ENCODE measurements around the gene FBXL7. TPM values are rescaled to one million over a fixed set of nuclear protein-coding genes. Genes with fewer than 3 reads are reported as not detected.

The FBXL7 gene
- total RNA-seq, 4 donors from 2014 or later, result 6.5 to 37.0 (median 19.7) TPM

DNA sequence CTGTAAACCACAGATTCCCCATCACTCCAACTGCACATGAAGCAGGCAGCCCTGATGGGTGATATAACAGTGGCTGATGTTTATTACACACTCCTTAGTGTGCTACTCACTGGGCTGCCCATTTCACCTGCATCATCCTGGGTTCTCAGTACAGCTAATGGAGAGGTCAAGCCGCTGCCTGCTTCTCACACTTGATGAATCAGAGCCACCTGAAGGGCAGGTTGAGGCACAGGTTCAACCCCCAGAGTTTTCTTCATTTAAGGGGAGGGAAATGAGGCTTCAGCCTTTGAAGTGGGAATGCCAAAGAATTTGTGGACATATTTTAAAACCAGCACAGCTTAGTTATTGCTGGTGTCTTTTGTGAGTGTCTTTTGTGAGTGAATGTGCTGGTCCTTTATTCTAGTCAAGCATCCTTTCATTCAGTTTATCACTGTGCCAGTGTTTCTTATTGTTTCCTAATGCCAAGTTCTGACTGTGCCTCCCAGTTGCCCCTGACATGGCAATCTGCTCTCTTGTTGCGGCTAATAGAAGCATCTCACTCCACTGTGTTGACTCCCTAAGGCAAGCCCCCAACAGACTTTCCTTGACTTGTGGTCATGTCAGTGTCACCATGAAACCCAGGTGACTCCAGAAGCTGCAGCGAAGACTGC lies 109.2 kb downstream of the FBXL7 start:
- no peaks in the 10 kb centered on the region for H3K4me1 ChIP-seq
- TF ChIP-seq, protein P1, sequence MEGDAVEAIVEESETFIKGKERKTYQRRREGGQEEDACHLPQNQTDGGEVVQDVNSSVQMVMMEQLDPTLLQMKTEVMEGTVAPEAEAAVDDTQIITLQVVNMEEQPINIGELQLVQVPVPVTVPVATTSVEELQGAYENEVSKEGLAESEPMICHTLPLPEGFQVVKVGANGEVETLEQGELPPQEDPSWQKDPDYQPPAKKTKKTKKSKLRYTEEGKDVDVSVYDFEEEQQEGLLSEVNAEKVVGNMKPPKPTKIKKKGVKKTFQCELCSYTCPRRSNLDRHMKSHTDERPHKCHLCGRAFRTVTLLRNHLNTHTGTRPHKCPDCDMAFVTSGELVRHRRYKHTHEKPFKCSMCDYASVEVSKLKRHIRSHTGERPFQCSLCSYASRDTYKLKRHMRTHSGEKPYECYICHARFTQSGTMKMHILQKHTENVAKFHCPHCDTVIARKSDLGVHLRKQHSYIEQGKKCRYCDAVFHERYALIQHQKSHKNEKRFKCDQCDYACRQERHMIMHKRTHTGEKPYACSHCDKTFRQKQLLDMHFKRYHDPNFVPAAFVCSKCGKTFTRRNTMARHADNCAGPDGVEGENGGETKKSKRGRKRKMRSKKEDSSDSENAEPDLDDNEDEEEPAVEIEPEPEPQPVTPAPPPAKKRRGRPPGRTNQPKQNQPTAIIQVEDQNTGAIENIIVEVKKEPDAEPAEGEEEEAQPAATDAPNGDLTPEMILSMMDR (IDR thresholded peaks at IDR 0.05), result no peak
- no peak for TF ChIP-seq POLR2A (IDR thresholded peaks at IDR 0.05)
- H3K9me3 ChIP-seq, result no peaks in the 10 kb centered on the region
- H3K36me3 ChIP-seq, result no peaks in the 10 kb centered on the region
- intact Hi-C loops (cut with DNase I; ENCODE audit: low total_unique reads), result no loop called here
- H3K27me3 ChIP-seq, result no peaks in the 10 kb centered on the region
- H3K27ac ChIP-seq, result no peak overlapping the region
- DNase-seq, result no peak
- H3K4me3 ChIP-seq, result no peak overlapping the region

DNA sequence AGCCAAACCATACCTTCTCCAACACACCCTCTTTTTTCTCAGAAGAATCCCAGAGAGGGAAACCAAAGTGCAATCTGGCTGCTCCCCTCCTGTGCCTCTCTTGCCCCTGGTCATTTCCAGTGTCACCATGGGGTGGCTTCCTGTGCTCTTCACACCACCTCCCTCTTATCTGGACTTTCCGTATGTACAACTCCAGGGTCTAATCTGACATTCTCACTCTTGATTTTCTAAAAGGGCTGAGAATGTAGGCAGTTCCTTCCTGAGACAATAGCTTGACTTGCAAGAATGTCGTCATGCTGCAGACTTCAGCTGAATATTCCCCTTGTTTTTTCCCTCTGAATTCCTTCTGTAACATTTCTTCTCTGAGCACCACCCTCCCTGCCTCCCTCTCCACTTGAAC lies 110.2 kb downstream of the FBXL7 start:
- Histone ChIP-seq H3K27ac (no peak overlapping the region), H3K4me1 (no peaks in the 10 kb centered on the region), H3K27me3 (no peaks in the 10 kb centered on the region), H3K4me3 (no peak overlapping the region), H3K9me3 (no peaks in the 10 kb centered on the region), H3K36me3 (no peaks in the 10 kb centered on the region)
- no peak for DNase-seq
- no peak for TF ChIP-seq POLR2A (IDR thresholded peaks at IDR 0.05)
- TF ChIP-seq, protein P1 (IDR thresholded peaks at IDR 0.05), result no peak
- intact Hi-C loops (cut with DNase I; ENCODE audit: low total_unique reads), result no loop called here

DNA sequence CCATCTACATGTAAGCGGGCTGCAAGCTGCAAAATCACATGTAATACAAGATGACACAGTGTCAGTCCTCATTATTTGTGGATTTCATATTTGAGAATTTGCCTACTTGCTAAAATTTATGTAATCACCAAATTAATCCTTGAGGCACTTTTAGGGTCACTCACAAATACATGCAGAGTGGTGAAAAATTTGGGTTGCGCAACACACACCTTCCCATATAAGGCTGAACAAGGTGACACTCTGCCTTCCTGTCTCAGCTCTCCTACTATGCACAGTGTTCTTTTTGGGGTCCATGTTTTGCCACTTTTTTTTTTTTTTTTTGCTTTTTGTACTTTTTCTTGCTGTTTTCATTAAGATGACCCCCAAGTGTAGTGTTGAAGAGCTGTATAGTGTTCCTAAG lies 111.0 kb downstream of the FBXL7 start:
- TF ChIP-seq, protein P1 (IDR thresholded peaks at IDR 0.05), result no peak
- TF ChIP-seq POLR2A (IDR thresholded peaks at IDR 0.05), result no peak
- Histone ChIP-seq H3K4me3 (no peak overlapping the region), H3K9me3 (no peaks in the 10 kb centered on the region), H3K27ac (no peak overlapping the region), H3K27me3 (no peaks in the 10 kb centered on the region), H3K4me1 (no peaks in the 10 kb centered on the region), H3K36me3 (no peaks in the 10 kb centered on the region)
- no peak for DNase-seq
- intact Hi-C loops (cut with DNase I; ENCODE audit: low total_unique reads), result no loop called here

- TF ChIP-seq, protein P1 (IDR thresholded peaks at IDR 0.05), result no peak
- no peak for TF ChIP-seq POLR2A (IDR thresholded peaks at IDR 0.05)
- no peaks in the 10 kb centered on the region for H3K9me3 ChIP-seq
- no peaks in the 10 kb centered on the region for H3K4me1 ChIP-seq
- H3K36me3 ChIP-seq, result no peaks in the 10 kb centered on the region
- DNase-seq, result no peak
- intact Hi-C loops (cut with DNase I; ENCODE audit: low total_unique reads), result no loop called here
- no peak overlapping the region for H3K27ac ChIP-seq
- H3K4me3 ChIP-seq, result no peak overlapping the region
- H3K27me3 ChIP-seq, result no peaks in the 10 kb centered on the region
Observed at GRCh38 chr5:15612915-15613635, 113.1 kb downstream of the FBXL7 start.

GRCh38 chr5:15614679-15615078 lies 114.7 kb downstream of the FBXL7 start:
- H3K36me3 ChIP-seq, result no peaks in the 10 kb centered on the region
- no peaks in the 10 kb centered on the region for H3K4me1 ChIP-seq
- no peaks in the 10 kb centered on the region for H3K27me3 ChIP-seq
- intact Hi-C loops (cut with DNase I; ENCODE audit: low total_unique reads), result no loop called here
- TF ChIP-seq POLR2A (IDR thresholded peaks at IDR 0.05), result no peak
- TF ChIP-seq, protein P1 (IDR thresholded peaks at IDR 0.05), result no peak
- no peak overlapping the region for H3K4me3 ChIP-seq
- H3K9me3 ChIP-seq, result no peaks in the 10 kb centered on the region
- DNase-seq, result no peak
- H3K27ac ChIP-seq, result no peak overlapping the region
